Ectodermal cell (in vitro differentiated cells): ENCODE measurements around the gene NAA60.
A peak's percentile ranks its signal among the peaks of the same experiment; 100 is the strongest.

Experiments used
- H3K27ac ChIP-seq: 2 replicates; pipeline ENCODE4 v1.7.0; 2013; ENCODE audit warnings: mild to moderate bottlenecking, low read depth, low read length; ENCODE audit not compliant: insufficient read depth, poor library complexity, severe bottlenecking
- H3K27me3 ChIP-seq: 2 replicates; pipeline ENCODE4 v1.7.0; 2013; ENCODE audit warnings: mild to moderate bottlenecking, low read length; ENCODE audit not compliant: insufficient read depth, control insufficient read depth, poor library complexity, severe bottlenecking
- H3K36me3 ChIP-seq: one replicate; pipeline ENCODE4 v1.7.0; 2013; ENCODE audit warnings: low read length; ENCODE audit not compliant: control insufficient read depth, insufficient read depth
- H3K4me1 ChIP-seq: one replicate; pipeline ENCODE4 v1.7.0; 2013; ENCODE audit warnings: low read length; ENCODE audit not compliant: control insufficient read depth, insufficient read depth
- H3K4me3 ChIP-seq: 2 replicates; pipeline ENCODE4 v1.7.0; 2013; ENCODE audit warnings: low read depth, low read length, control low read depth; ENCODE audit not compliant: insufficient read depth
- H3K9me3 ChIP-seq: 2 replicates; pipeline ENCODE4 v1.7.0; 2013; ENCODE audit warnings: mild to moderate bottlenecking, low read length, moderate library complexity; ENCODE audit not compliant: control insufficient read depth
- WGBS, 2 experiments: methylation state at CpG; one replicate each; pipeline ENCODE4 v1.1.7; 2013; ENCODE audit warnings: missing lambda C conversion rate in 2 of 2; 5-methylcytosine and 5-hydroxymethylcytosine counted together

NAA60 gene

DNA sequence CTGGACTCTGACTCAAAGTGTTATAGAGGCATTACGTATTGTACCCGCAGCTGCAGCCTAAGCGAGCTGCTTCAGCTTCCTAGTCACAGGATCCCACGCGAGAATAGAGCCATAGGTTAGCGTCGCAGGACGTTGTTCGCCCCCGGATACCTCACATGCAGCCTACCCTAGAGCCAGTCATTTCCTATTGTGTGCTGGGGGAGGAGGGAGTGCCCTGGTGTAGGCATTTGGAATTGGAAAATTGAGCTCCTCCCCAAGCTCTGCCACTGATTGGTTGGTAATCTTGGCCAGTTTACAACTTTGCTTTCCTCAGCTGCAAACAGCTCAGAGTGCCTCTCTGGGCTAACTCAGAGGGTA, 530 bp downstream of the NAA60 start:
- 35 to 50% methylated on average over 10 of the region's 10 CpGs for WGBS, 2 experiments
- no peak overlapping the region for H3K27ac ChIP-seq

DNA sequence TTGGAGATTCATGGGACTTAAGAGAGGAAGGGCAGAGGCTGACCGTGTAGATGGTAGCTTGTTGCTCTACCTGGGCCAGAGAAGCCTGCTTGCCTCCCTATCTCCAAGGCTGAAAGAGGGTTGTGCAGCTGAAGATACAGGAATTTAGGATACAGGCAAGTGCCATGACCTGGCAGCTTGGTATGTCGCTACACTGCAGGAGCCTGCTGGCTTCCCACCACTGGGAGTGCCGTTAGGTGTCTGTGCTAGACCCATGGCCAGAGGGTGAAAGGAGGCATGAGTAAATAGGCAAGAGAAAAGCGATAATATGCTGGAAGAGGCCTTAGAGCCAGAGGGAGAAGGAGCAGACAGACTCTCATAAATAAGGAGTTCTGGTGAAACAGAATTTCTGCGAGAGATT, 10.6 kb downstream of the NAA60 start:
- H3K27ac ChIP-seq = no peak overlapping the region

More for the DNA sequence above, 530 bp downstream of the NAA60 start:
- H3K36me3 ChIP-seq = no peaks in the 10 kb centered on the region
- H3K4me3 ChIP-seq = peak overlapping the region; percentile 64
- no peaks in the 10 kb centered on the region for H3K27me3 ChIP-seq
- no peaks in the 10 kb centered on the region for H3K9me3 ChIP-seq
- H3K4me1 ChIP-seq = no peaks in the 10 kb centered on the region

DNA sequence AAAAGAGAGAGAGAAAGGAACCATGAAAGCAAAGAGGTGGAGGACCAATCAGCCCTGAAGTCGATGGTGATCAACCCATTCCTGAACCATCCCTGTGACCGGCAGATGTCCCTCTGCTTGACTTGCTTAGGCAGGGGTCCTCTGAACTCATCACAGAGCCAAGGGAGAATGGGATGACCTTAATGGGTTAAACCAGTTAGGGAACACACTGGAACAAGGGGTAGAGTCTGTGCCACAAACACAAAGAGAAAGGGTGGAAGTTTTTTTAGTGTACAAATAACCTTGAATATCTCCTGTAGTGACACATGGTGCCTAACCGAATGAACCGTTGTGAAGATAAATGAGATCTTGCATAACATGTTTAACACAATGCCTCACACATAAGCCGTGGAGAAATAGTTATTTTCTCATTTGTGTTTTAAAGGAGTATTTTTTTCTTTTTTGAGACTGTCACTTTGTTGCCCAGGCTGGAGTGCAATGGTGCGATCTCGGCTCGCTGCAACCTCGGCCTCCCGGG, 11.2 kb downstream of the NAA60 start:
- Histone ChIP-seq H3K27ac (no peak overlapping the region), H3K36me3 (no peaks in the 10 kb centered on the region), H3K9me3 (no peaks in the 10 kb centered on the region), H3K4me3 (no peak overlapping the region), H3K27me3 (no peaks in the 10 kb centered on the region), H3K4me1 (peaks cover 6% of the 10 kb centered on the region)
- 93 to 95% methylated on average over 10 of the region's 10 CpGs for WGBS, 2 experiments

More for the DNA sequence above, 10.6 kb downstream of the NAA60 start:
- 83 to 85% methylated on average over 5 of the region's 5 CpGs for WGBS, 2 experiments
- Histone ChIP-seq H3K27me3 (no peaks in the 10 kb centered on the region), H3K4me1 (peaks cover under 1% of the 10 kb centered on the region), H3K36me3 (no peaks in the 10 kb centered on the region), H3K9me3 (no peaks in the 10 kb centered on the region), H3K4me3 (no peak overlapping the region)

DNA sequence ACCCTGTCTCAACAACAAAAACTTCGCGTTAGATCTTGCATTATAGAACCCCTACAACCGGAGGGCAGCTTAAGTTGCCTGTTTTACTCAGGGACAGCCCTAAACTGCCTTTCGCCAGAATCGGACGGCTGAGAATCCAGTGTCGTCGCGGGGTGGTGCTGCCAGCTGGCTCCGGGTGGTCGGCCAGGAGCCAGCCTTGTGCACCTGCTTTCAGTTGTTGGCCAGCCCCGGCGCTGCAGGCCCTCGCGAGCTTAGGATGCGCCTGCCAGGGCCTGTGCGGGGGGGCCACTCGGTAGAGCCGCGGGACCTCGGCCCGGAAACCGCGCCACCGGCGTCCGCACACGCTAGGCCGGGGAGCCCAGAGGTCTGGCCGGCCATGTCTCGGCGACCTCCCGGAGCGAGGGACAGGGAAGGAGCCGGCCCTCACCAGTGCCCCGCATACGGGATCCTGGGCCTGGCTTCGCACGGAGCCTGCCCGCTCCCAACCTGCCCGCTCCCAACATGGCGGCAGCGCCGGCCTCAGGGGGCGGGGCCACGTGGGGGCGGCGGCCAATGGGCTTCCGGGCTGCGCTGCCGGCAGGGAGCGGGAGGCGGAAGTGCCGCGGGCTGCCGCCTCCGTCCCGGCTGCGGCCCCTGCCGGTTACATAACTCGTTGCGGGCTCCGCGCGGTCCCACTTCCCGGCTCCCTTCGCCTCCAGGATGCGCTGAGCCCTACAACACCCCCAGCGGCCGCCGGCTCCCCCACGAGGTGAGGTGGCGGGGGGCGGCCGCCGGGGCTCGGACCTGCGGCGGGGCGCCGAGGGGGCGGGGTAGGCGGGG, 14.2 kb downstream of the NAA60 start:
- Histone ChIP-seq H3K27ac (peak overlapping the region; percentile 90), H3K4me1 (peaks cover 25% of the 10 kb centered on the region), H3K27me3 (no peaks in the 10 kb centered on the region), H3K36me3 (no peaks in the 10 kb centered on the region), H3K9me3 (no peaks in the 10 kb centered on the region), H3K4me3 (peak overlapping the region; percentile 80)
- WGBS, 2 experiments = 2 to 3% methylated on average over 83 of the region's 83 CpGs

- H3K27ac ChIP-seq = peak overlapping the region; percentile 68
- peaks cover 25% of the 10 kb centered on the region for H3K4me1 ChIP-seq
- no peaks in the 10 kb centered on the region for H3K9me3 ChIP-seq
- 0 to 1% methylated on average over 47 of the region's 47 CpGs for WGBS, 2 experiments
- H3K36me3 ChIP-seq = no peaks in the 10 kb centered on the region
- H3K27me3 ChIP-seq = no peaks in the 10 kb centered on the region
- peak overlapping the region; percentile 80 for H3K4me3 ChIP-seq
Measured at GRCh38 chr16:3458278-3458851, 14.9 kb downstream of the NAA60 start.

GRCh38 chr16:3458852-3459361, 15.4 kb downstream of the NAA60 start:
- Histone ChIP-seq H3K36me3 (no peaks in the 10 kb centered on the region), H3K4me3 (peak overlapping the region; percentile 80), H3K27ac (peak overlapping the region; percentile 68), H3K9me3 (no peaks in the 10 kb centered on the region), H3K4me1 (peaks cover 25% of the 10 kb centered on the region), H3K27me3 (no peaks in the 10 kb centered on the region)
- 40 to 42% methylated on average over 10 of the region's 10 CpGs for WGBS, 2 experiments

DNA sequence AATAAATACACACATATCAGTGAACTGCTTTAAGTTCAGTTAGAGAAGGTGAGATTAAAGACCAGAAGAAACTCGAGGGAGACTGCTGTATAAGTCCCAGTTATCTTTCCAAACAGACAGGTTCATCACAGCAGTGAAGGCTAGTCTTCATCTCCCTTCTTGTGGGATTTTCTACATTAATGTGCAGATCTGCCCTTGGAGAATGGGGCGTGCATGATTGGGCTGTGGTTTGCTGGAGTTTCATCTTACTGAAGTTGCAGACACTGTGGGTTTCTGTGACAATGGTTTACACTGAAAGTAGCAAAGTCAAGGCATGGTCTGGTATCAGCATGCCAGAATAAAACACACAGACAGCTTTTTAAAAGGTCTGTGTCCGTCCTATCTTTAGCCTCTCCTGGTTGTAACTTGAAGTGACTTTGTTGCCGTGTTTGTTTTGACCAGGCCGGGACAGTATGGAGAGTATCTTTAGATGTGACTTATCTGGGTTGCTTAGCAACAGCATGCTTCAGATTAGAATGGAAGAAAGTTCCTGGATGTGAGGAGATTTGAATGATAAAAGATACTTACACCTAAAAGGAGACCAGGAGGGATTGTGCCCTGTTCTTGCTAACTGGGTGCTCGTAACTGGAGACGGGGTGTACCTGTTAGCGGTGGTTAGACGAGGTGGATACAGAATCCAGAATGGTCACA, 16.1 kb downstream of the NAA60 start:
- no peaks in the 10 kb centered on the region for H3K27me3 ChIP-seq
- peaks cover 25% of the 10 kb centered on the region for H3K4me1 ChIP-seq
- peak overlapping the region; percentile 80 for H3K4me3 ChIP-seq
- 64 to 71% methylated on average over 9 of the region's 9 CpGs for WGBS, 2 experiments
- H3K36me3 ChIP-seq = no peaks in the 10 kb centered on the region
- H3K9me3 ChIP-seq = no peaks in the 10 kb centered on the region
- no peak overlapping the region for H3K27ac ChIP-seq

DNA sequence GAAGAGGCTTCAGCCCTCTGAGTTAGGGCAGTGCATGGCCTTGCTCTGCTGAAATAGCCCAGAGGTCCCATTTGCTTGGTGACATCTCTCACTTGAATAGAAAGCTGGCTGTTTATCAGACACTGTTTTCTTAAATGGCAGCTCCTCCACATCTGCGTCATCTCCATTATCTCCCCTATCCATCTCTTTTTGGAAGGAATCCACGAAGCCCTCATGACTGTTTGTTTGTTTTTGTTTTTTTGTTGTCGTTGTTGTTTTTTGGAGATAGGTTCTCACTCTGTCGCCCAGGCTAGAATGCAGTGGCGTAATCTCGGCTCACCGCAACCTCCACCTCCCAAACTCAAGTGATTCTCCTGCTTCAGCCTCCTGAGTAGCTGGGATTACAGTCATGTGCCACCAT, 16.6 kb downstream of the NAA60 start:
- WGBS, 2 experiments = 87 to 91% methylated on average over 7 of the region's 7 CpGs
- H3K27me3 ChIP-seq = no peaks in the 10 kb centered on the region
- peaks cover 25% of the 10 kb centered on the region for H3K4me1 ChIP-seq
- no peak overlapping the region for H3K4me3 ChIP-seq
- no peaks in the 10 kb centered on the region for H3K36me3 ChIP-seq
- no peak overlapping the region for H3K27ac ChIP-seq
- no peaks in the 10 kb centered on the region for H3K9me3 ChIP-seq

DNA sequence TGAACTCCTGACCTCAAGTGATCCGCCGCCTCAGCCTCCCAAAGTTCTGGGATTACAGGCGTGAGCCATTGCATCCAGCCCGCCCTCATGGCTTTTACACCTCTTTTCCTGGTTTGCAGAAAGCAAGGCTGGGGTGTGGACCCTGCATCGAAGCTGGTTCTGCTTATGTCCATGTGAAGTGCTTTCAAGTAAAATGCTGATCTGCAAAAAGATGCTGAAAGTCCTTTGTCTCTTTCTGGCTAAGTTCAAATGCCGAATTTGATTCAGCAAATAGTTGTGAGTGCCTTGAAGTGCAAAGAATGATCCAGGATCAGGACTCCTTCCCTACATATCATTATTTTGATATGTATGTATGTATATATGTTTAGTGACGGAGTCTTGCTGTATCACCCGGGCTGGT, 17.1 kb downstream of the NAA60 start:
- Histone ChIP-seq H3K4me3 (no peak overlapping the region), H3K4me1 (peaks cover 25% of the 10 kb centered on the region), H3K36me3 (no peaks in the 10 kb centered on the region), H3K9me3 (no peaks in the 10 kb centered on the region), H3K27ac (no peak overlapping the region), H3K27me3 (no peaks in the 10 kb centered on the region)
- WGBS, 2 experiments = 93 to 94% methylated on average over 8 of the region's 8 CpGs

DNA sequence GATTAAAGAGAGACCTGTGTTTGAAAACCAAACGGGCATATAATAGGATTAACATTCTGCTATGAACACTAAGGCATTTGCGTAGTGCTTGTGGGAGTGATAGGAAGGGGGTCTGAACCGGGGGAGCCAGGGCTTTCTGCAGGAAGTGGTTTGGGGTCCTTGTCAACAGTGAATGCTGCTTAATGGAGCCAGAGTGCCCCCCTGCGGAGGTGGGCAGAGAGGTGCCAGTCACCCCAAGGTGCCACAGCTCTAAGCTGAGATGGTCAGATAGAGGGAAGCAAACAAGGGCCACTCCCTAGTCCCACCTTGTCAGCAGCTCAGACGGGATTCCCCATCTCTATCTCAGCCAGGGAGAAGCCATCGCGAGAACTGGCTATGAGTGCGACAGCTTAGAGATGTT, 17.7 kb downstream of the NAA60 start:
- 81 to 87% methylated on average over 8 of the region's 8 CpGs for WGBS, 2 experiments

More for the DNA sequence above, 17.7 kb downstream of the NAA60 start:
- no peak overlapping the region for H3K27ac ChIP-seq
- no peaks in the 10 kb centered on the region for H3K27me3 ChIP-seq
- H3K4me1 ChIP-seq = peaks cover 25% of the 10 kb centered on the region
- H3K4me3 ChIP-seq = peak overlapping the region; percentile 6
- H3K9me3 ChIP-seq = no peaks in the 10 kb centered on the region
- H3K36me3 ChIP-seq = no peaks in the 10 kb centered on the region
